Fibroblast of the aortic adventitia (primary cell): ENCODE results near the gene PDAP1. TPM values are rescaled to one million over a fixed set of nuclear protein-coding genes. Genes with fewer than 3 reads are reported as not detected.
"Not testable (repeated sequence)": the region's sequence is repeated elsewhere in the genome, so short reads cannot be mapped to it uniquely, and the experiment has no call there.

Source experiments
- DNase-seq: peaks from one replicate; pipeline ENCODE4 v3.0.0-alpha.2; 2010; ENCODE audit warnings: low read depth
- H3K4me3 ChIP-seq: 2 replicates; pipeline ENCODE4 v1.5.1; 2011; ENCODE audit warnings: low read depth, mild to moderate bottlenecking, control low read depth, low read length, moderate library complexity
- CTCF ChIP-seq: IDR thresholded peaks from 2 replicates; pipeline ENCODE4 v1.5.1; 2011; ENCODE audit warnings: mild to moderate bottlenecking, low read length, control low read depth, inconsistent platforms; ENCODE audit not compliant: insufficient read depth
- total RNA-seq: library from RNA; depleted of rRNA; stranded (reverse); fragments of >200 nt; gene quantifications from 2 replicates; pipeline ENCODE4 v1.2.3, GENCODE V29; 2012; ENCODE audit warnings: low replicate concordance

The PDAP1 gene
- total RNA-seq, 1 donor, result 66.9 TPM

- no peak for DNase-seq
- no peak for TF ChIP-seq CTCF
- H3K4me3 ChIP-seq, result no peak overlapping the region
Observed at GRCh38 chr7:99392046-99392445, 16.4 kb downstream of the PDAP1 start.

GRCh38 chr7:99390941-99391602, 17.3 kb downstream of the PDAP1 start:
- no peak for DNase-seq
- H3K4me3 ChIP-seq, result no peak overlapping the region
- no peak for TF ChIP-seq CTCF

- no peak for DNase-seq
- H3K4me3 ChIP-seq, result no peak overlapping the region
- no peak for TF ChIP-seq CTCF
Observed at GRCh38 chr7:99389772-99390171, 18.6 kb downstream of the PDAP1 start.

- DNase-seq, result no peak
- no peak for TF ChIP-seq CTCF
- no peak overlapping the region for H3K4me3 ChIP-seq
Observed at GRCh38 chr7:99387912-99388311, 20.5 kb downstream of the PDAP1 start.

- DNase-seq, H3K4me3 ChIP-seq: not testable (repeated sequence)
Observed at GRCh38 chr7:99387239-99387635, 21.2 kb downstream of the PDAP1 start.

- peak; percentile 56 for DNase-seq
- no peak overlapping the region for H3K4me3 ChIP-seq
- peak; percentile 26 for TF ChIP-seq CTCF
Observed at GRCh38 chr7:99386584-99387238, 21.7 kb downstream of the PDAP1 start.

- no peak overlapping the region for H3K4me3 ChIP-seq
- no peak for TF ChIP-seq CTCF
- DNase-seq, result no peak
Observed at GRCh38 chr7:99385564-99385963, 22.8 kb downstream of the PDAP1 start.
